Duodenal mucosa (tissue), 2 donors: ENCODE data around the gene PHOSPHO1.
"Not testable (repeated sequence)": the region's sequence is repeated elsewhere in the genome, so short reads cannot be mapped to it uniquely, and the experiment has no call there.

ENCODE experiments used
- H3K27ac ChIP-seq: one replicate; pipeline ENCODE4 v1.7.0; 2013; ENCODE audit warnings: low read depth, low read length
- H3K27me3 ChIP-seq, 2 donors: one replicate each; pipeline ENCODE4 v1.7.0; 2013; ENCODE audit warnings: low read length in 2 of 2, control low read depth in 1 of 2; ENCODE audit not compliant: insufficient read depth in 2 of 2, control insufficient read depth in 1 of 2
- H3K36me3 ChIP-seq, 2 donors: one replicate each; pipeline ENCODE4 v1.7.0; 2013; ENCODE audit warnings: low read length in 2 of 2, control low read depth in 1 of 2; ENCODE audit not compliant: insufficient read depth in 2 of 2, control insufficient read depth in 1 of 2
- H3K4me1 ChIP-seq, 2 donors: one replicate each; pipeline ENCODE4 v1.7.0; 2013; ENCODE audit warnings: low read length in 2 of 2, control low read depth in 1 of 2; ENCODE audit not compliant: insufficient read depth in 2 of 2, control insufficient read depth in 1 of 2
- H3K4me3 ChIP-seq, 2 donors: one replicate each; pipeline ENCODE4 v1.7.0; 2013; ENCODE audit warnings: low read length in 2 of 2, low read depth in 1 of 2
- H3K9ac ChIP-seq, 2 donors: one replicate each; pipeline ENCODE4 v1.7.0; 2013; ENCODE audit warnings: low read length in 2 of 2, low read depth in 1 of 2
- H3K9me3 ChIP-seq, 2 donors: one replicate each; pipeline ENCODE4 v1.7.0; 2013; ENCODE audit warnings: low read length in 2 of 2, control low read depth in 1 of 2; ENCODE audit not compliant: control insufficient read depth in 1 of 2

Gene PHOSPHO1, protein sequence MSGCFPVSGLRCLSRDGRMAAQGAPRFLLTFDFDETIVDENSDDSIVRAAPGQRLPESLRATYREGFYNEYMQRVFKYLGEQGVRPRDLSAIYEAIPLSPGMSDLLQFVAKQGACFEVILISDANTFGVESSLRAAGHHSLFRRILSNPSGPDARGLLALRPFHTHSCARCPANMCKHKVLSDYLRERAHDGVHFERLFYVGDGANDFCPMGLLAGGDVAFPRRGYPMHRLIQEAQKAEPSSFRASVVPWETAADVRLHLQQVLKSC

DNA sequence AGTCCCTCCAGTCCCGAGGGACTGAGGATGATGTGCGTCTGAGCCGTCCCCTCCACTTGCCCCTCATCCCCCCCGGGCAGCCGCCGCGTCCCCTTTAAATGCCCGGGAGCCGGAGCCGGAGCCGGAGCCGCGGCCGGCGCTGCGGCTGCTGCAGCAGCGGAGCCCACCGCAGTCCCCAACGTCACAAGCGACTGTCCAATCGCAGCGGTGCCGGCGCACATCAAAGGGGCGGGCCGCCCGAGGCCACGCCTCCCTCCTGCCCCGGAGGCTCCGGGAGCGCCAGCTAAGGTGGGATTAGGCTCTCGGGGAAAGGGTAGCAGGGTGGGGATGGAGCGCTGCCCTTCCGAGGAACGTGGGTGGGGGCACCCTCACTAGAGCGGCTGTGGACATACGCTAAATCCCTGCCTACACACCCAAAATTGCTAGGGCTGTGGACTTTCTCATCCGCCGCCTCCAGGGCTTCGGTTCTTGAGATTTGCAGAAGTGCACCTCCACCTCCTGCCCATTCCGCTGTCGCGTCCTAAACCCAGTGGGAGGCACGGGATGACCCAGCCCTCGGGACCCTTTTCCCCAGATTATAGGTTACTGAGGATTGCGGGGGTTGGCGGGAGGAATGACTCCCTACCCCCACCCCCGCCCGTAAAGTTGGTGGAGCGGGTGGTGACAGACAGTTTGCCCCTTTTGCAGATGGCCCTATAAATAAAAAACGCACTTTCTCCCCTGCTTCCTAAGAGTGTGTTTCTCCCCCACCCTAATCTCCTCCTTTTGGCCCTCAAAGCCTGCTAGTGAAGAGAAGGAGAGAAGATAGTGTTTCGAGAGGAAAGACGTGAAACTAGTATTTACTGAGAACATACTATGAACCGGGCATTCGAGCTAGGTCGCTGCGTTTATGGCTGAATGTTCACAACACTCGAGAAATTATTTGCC, at the start of gene PHOSPHO1:
TSS of gene PHOSPHO1 (minus strand) at position 152 of the 927 bp plus-strand sequence. CDS start 4,096 bp downstream, outside the sequence.
- Histone ChIP-seq H3K27ac (no peak within 1 kb of the TSS), H3K9me3 (no peaks in the 10 kb centered on the region), H3K27me3 (peaks cover 0 to 39% of the 10 kb centered on the region in 2 donors), H3K4me3 (peak within 1 kb of the TSS; percentile 82 to 92), H3K9ac (peak within 1 kb of the TSS; percentile 21 to 47), H3K36me3 (no peaks in the 10 kb centered on the region), H3K4me1 (peaks cover 6 to 27% of the 10 kb centered on the region in 2 donors)

DNA sequence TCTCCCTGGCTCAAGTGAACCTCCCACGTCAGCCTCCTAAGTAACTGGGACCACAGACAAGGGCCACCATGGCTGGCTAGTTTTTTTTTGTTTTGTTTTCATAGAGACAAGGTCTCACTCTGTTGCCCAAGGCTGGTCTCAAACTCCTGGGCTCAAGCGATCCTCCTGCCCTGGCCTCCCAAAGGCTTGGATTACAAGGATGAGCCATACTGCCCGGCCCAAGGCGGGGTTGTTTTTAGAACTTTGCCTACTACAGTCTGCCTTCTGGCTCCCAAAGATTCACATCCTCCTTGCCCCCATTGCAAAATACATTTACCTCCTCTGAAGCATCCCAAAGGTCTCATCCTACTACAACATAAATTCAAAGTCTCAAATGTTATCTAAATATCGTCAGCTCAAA, 49.5 kb upstream of the PHOSPHO1 start:
- H3K36me3 ChIP-seq, result no peaks in the 10 kb centered on the region
- H3K9ac ChIP-seq, result no peak overlapping the region
- no peaks in the 10 kb centered on the region for H3K27me3 ChIP-seq
- H3K27ac ChIP-seq, result no peak overlapping the region
- no peaks in the 10 kb centered on the region for H3K4me1 ChIP-seq
- H3K9me3 ChIP-seq, result no peaks in the 10 kb centered on the region
- no peak overlapping the region for H3K4me3 ChIP-seq

DNA sequence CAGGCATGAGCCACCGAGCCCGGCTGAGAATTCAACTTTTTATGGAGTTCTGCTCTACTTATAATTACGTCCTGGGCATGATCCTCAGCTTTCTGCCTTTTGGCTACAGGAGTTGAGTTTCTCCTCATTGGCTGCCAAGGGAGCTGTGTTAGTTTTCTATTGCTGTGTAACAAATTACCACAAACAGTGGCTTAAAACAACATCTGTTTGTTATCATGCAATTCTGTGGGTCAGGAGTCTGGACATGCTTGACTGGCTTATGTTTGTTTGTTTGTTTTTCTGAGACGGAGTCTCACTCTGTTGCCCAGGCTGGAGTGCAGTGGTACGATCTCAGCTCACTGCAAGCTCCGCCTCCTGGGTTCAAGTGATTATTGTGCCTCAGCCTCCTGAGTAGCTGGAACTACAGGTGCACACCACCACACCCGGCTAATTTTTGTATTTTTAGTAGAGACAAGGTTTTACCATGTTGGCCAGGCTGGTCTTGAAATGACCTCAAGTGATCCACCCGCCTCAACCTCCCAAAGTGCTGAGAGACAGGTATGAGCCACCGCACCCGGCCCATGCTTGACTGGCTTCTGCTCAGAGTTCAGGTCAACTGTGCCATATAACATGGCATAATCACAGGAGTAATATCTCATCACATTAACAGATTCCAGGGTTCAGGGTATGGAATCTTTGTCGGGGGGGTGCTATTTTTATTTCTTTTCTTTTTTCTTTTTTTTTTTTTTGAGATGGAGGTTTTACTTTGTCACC, 48.9 kb upstream of the PHOSPHO1 start:
- not testable (repeated sequence) for H3K4me1 ChIP-seq, H3K4me3 ChIP-seq, H3K27ac ChIP-seq, H3K9ac ChIP-seq, H3K36me3 ChIP-seq, H3K27me3 ChIP-seq, H3K9me3 ChIP-seq

DNA sequence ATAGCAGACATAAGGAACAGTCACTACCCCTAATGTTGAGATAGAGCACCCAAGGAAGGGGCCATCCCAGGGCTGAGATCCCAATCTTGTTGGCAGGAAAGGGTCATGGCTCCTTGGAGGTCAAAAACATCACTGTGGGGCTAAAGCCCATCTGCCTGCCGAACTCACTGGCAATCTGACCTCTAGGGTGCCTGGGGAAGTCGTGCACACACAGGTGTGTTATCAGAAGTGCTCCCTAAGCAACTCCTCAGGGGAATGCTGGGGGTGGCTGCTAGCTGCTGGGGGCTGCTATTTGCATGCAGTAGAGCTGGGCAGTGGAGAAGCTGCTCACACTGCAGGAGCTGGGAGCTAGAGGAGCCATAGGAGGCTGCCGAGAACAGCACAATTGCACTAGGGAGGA, 47.5 kb upstream of the PHOSPHO1 start:
- Histone ChIP-seq H3K9me3 (no peaks in the 10 kb centered on the region), H3K4me3 (no peak overlapping the region), H3K9ac (no peak overlapping the region), H3K27ac (no peak overlapping the region), H3K4me1 (no peaks in the 10 kb centered on the region), H3K27me3 (no peaks in the 10 kb centered on the region), H3K36me3 (no peaks in the 10 kb centered on the region)

DNA sequence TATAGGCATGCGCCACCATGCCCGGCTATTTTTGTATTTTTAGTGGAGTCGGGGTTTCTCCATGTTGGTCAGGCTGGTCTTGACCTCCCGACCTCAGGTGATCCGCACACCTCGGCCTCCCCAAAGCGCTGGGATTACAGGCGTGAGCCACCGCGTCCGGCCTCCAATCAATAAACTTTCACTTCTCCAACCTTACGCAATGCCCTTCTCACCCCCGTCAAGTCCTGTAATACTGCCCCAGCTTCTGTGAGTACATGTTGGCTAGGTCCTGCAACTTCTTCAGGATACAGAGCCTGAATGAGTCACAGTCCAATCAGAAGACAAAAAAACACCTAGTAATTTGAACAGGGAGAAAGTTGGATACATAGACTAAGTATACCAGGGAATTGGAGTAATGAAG, 47.1 kb upstream of the PHOSPHO1 start:
- H3K9ac ChIP-seq, result no peak overlapping the region
- no peaks in the 10 kb centered on the region for H3K27me3 ChIP-seq
- no peaks in the 10 kb centered on the region for H3K9me3 ChIP-seq
- no peak overlapping the region for H3K4me3 ChIP-seq
- no peaks in the 10 kb centered on the region for H3K4me1 ChIP-seq
- no peak overlapping the region for H3K27ac ChIP-seq
- no peaks in the 10 kb centered on the region for H3K36me3 ChIP-seq

DNA sequence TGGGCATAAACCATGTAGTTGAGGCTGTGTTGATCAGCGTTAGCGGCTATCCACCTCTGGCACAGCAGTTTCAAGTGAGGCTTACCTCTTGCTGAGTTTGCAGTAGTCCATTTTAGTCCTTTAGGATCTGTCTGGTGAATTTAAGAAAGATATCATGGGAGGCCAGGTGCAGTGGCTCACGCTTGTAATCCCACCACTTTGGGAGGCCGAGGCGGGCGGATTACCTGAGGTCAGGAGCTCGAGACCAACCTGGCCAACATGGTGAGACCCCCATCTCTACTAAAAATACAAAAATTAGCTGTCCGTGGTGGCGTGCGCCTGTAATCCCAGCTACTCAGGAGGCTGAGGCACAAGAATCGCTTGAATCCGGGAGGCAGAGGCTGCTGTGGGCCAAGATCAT, 45.4 kb upstream of the PHOSPHO1 start:
- H3K36me3 ChIP-seq, H3K4me3 ChIP-seq, H3K9me3 ChIP-seq, H3K4me1 ChIP-seq, H3K27me3 ChIP-seq, H3K9ac ChIP-seq, H3K27ac ChIP-seq: not testable (repeated sequence)

DNA sequence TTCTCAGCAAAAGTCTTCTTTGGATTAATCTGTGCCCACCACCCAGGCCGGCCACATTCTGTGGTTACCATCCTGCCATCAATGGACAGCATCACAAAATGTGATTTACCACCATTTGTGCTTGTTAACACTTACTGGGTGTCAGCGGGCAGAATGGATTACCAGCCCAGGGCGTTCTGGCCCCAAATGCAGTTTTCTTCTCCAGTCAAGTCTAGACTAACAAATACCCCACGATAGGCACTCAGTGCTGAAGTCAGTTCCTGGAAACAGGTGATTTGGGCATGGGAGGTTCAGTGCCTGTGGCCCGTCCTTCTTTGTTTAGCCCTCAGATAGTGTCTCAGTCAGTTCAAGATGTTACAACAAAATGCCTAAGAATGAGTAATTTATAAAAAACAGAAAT, 38.8 kb upstream of the PHOSPHO1 start:
- Histone ChIP-seq H3K9ac (no peak overlapping the region), H3K9me3 (no peaks in the 10 kb centered on the region), H3K27ac (no peak overlapping the region), H3K4me1 (no peaks in the 10 kb centered on the region), H3K27me3 (no peaks in the 10 kb centered on the region), H3K36me3 (no peaks in the 10 kb centered on the region), H3K4me3 (no peak overlapping the region)

DNA sequence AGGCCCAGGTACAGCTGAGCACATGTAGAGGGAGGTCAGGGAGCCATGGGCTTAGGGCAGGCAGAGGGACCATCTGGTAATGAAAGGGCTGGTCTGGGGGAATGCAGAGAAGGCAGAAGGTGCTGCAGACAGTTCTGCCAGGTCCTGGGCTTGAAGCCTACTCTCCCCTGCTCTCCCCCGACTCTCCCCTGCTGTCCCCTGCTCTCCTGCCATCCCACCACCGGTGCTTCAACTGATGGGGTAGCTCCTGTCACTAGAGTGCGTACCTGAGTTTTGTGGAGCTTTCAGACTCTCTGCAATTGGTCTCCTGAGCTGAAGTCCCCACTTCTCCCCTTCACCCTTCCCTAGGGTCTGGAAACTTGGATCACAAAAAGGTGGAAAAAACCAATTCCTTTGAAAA, 37.3 kb upstream of the PHOSPHO1 start:
- Histone ChIP-seq H3K4me1 (no peaks in the 10 kb centered on the region), H3K9ac (no peak overlapping the region), H3K4me3 (no peak overlapping the region), H3K27me3 (no peaks in the 10 kb centered on the region), H3K36me3 (no peaks in the 10 kb centered on the region), H3K9me3 (no peaks in the 10 kb centered on the region), H3K27ac (no peak overlapping the region)

DNA sequence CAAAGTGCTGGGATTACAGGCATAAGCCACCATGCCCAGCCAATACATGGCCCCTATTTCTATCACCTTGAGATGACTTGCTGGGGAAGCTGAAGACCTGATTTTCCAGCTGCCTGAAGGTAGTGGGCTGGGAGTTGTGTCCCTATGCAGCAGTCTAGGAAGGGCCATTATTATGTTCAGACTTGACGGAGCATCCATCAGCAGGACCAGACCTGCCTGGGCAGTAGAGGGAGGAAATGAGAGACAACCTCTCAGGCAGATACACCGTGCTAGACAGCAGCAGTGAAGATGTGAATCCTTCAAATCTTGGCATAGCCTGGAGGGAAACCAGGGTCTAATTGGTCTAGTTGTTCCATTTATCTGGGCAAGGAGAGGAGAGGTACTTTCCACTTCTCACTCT, 35.6 kb upstream of the PHOSPHO1 start:
- no peaks in the 10 kb centered on the region for H3K4me1 ChIP-seq
- H3K27ac ChIP-seq, result no peak overlapping the region
- H3K27me3 ChIP-seq, result peaks cover 0 to 2% of the 10 kb centered on the region in 2 donors
- H3K9me3 ChIP-seq, result no peaks in the 10 kb centered on the region
- no peaks in the 10 kb centered on the region for H3K36me3 ChIP-seq
- H3K4me3 ChIP-seq, result no peak overlapping the region
- H3K9ac ChIP-seq, result no peak overlapping the region

DNA sequence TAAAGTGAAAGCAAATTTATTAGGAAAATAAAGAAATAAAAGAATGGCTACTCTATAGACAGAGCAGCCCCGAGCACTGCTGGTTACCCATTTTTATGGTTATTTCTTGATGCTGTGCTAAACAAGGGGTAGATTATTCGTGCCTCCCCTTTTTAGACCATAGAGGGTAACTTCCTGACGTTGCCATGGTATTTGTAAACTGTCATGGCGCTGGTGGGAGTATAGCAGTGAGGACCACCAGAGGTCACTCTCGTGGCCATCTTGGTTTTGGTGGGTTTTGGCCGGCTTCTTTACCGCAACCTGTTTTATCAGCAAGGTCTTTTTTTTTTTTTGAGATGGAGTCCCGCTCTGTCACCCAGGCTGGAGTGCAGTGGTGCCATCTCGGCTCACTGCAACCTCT, 31.0 kb upstream of the PHOSPHO1 start:
- not testable (repeated sequence) for H3K4me3 ChIP-seq, H3K9me3 ChIP-seq, H3K27me3 ChIP-seq, H3K36me3 ChIP-seq, H3K9ac ChIP-seq, H3K27ac ChIP-seq
- peaks cover 6 to 11% of the 10 kb centered on the region in 2 donors for H3K4me1 ChIP-seq
